Astrocyte (in vitro differentiated cells and primary cell): ENCODE results near the gene PPP4C.

Source experiments
- CTCF ChIP-seq: IDR thresholded peaks from 2 replicates; pipeline ENCODE4 v1.5.1; 2011; ENCODE audit warnings: low read depth, mild to moderate bottlenecking, inconsistent platforms, low read length, moderate library complexity; ENCODE audit not compliant: insufficient read depth
- EZH2 ChIP-seq: IDR thresholded peaks from 2 replicates; pipeline ENCODE4 v1.6.1; 2012; ENCODE audit warnings: mild to moderate bottlenecking, low read length, inconsistent platforms; ENCODE audit not compliant: insufficient read depth

- TF ChIP-seq CTCF (no peak), EZH2 (no peak)
Measured at GRCh38 chr16:30104090-30104489, 28.3 kb downstream of the PPP4C start.
